ENCODE measurements around the gene UBASH3B.

The UBASH3B gene

DNA sequence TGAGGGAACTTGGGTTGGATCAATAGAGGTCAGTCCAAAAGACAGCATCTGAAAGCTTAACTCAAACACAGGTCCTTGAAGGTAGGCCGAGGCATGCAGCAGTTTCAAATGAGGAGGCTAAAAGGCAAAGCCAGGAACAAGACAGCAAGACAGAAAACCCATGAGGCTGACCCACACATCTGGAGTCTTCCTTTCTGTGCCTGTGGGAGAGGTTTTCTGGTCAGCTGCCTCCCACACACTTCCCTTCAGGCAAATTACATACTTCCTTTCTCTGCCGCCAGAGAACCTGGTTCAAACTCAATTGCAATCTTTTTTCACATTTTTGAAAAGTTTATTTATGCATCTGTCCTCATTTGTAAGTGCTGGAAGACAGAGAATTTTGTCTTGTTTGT, 153.0 kb downstream of the UBASH3B start:
- TF ChIP-seq FOXM1 (IDR thresholded peaks at IDR 0.05; ENCODE audit: borderline replicate concordance, low read depth): no peak
- TF ChIP-seq EP300 (IDR thresholded peaks at IDR 0.05; ENCODE audit: borderline replicate concordance): no peak
- TF ChIP-seq YY1 (IDR thresholded peaks at IDR 0.05; ENCODE audit: low read depth): no peak
- TF ChIP-seq EGR1 (IDR thresholded peaks at IDR 0.05): no peak
- no peak for TF ChIP-seq CEBPB (IDR thresholded peaks at IDR 0.05)
- TF ChIP-seq NFIC (IDR thresholded peaks at IDR 0.05): no peak
- TF ChIP-seq CREB1 (IDR thresholded peaks at IDR 0.05; ENCODE audit: low read depth): no peak
- no peak for TF ChIP-seq RAD21 (IDR thresholded peaks at IDR 0.05; ENCODE audit: low read depth)
- no peak for TF ChIP-seq ZBTB7A (IDR thresholded peaks at IDR 0.05; ENCODE audit: low read depth)

DNA sequence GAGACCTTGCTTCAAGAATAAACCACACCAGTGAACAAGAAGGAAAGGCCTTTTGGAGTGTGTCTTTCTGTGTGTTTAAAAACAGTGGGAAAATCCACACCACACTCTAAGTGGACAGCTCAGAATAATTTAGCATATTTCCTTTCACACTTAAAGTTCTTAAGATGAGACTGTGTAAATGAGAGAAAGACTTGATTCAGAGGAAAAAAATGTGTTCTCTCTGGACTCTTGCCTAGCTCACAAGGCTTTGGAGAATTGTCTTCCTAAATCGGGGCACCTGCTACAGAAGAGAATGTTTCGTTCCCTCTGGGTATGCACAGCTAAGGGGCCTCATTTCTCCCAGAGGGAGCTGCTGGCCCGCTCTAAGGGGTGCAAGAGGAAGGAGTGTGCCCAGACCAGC, 154.3 kb downstream of the UBASH3B start:
- no peak for TF ChIP-seq ZBTB7A (IDR thresholded peaks at IDR 0.05; ENCODE audit: low read depth)
- no peak for TF ChIP-seq CREB1 (IDR thresholded peaks at IDR 0.05; ENCODE audit: low read depth)
- TF ChIP-seq, protein P1, sequence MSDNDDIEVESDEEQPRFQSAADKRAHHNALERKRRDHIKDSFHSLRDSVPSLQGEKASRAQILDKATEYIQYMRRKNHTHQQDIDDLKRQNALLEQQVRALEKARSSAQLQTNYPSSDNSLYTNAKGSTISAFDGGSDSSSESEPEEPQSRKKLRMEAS (IDR thresholded peaks at IDR 0.05): no peak
- TF ChIP-seq, protein P2, sequence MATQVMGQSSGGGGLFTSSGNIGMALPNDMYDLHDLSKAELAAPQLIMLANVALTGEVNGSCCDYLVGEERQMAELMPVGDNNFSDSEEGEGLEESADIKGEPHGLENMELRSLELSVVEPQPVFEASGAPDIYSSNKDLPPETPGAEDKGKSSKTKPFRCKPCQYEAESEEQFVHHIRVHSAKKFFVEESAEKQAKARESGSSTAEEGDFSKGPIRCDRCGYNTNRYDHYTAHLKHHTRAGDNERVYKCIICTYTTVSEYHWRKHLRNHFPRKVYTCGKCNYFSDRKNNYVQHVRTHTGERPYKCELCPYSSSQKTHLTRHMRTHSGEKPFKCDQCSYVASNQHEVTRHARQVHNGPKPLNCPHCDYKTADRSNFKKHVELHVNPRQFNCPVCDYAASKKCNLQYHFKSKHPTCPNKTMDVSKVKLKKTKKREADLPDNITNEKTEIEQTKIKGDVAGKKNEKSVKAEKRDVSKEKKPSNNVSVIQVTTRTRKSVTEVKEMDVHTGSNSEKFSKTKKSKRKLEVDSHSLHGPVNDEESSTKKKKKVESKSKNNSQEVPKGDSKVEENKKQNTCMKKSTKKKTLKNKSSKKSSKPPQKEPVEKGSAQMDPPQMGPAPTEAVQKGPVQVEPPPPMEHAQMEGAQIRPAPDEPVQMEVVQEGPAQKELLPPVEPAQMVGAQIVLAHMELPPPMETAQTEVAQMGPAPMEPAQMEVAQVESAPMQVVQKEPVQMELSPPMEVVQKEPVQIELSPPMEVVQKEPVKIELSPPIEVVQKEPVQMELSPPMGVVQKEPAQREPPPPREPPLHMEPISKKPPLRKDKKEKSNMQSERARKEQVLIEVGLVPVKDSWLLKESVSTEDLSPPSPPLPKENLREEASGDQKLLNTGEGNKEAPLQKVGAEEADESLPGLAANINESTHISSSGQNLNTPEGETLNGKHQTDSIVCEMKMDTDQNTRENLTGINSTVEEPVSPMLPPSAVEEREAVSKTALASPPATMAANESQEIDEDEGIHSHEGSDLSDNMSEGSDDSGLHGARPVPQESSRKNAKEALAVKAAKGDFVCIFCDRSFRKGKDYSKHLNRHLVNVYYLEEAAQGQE (IDR thresholded peaks at IDR 0.05; ENCODE audit: low read depth): no peak
- no peak for TF ChIP-seq EP300 (IDR thresholded peaks at IDR 0.05; ENCODE audit: borderline replicate concordance)
- TF ChIP-seq, protein P3, sequence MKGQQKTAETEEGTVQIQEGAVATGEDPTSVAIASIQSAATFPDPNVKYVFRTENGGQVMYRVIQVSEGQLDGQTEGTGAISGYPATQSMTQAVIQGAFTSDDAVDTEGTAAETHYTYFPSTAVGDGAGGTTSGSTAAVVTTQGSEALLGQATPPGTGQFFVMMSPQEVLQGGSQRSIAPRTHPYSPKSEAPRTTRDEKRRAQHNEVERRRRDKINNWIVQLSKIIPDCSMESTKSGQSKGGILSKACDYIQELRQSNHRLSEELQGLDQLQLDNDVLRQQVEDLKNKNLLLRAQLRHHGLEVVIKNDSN (IDR thresholded peaks at IDR 0.05): no peak
- TF ChIP-seq EGR1 (IDR thresholded peaks at IDR 0.05): no peak
- TF ChIP-seq YY1 (IDR thresholded peaks at IDR 0.05; ENCODE audit: low read depth): no peak
- no peak for TF ChIP-seq NFIC (IDR thresholded peaks at IDR 0.05)
- TF ChIP-seq TCF12 (IDR thresholded peaks at IDR 0.05; ENCODE audit: low read depth): no peak
- TF ChIP-seq TAF1 (IDR thresholded peaks at IDR 0.05; ENCODE audit: low read depth): no peak
- TF ChIP-seq CEBPB (IDR thresholded peaks at IDR 0.05): no peak

DNA sequence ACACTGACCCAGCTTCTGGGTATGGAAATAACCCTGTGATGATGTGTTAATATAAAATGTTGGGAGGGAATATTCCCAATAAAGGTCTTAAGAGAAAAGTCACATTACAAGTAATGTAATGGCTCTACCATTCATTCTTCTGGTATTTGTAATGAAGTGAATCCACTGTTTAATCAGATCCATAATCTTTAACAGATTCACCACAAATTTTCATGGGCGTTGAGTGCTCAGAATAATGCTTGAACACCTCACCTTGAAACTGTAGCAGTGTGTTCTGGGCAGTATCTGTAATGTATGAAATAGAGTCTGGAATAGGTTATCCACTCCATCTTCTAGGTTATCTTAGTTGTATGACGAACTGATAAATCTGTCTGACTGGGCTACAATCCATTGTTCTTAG, 156.2 kb downstream of the UBASH3B start:
- TF ChIP-seq FOXM1 (IDR thresholded peaks at IDR 0.05; ENCODE audit: borderline replicate concordance, low read depth) (no peak), TAF1 (IDR thresholded peaks at IDR 0.05; ENCODE audit: low read depth) (no peak), EP300 (IDR thresholded peaks at IDR 0.05; ENCODE audit: borderline replicate concordance) (no peak), ZBTB7A (IDR thresholded peaks at IDR 0.05; ENCODE audit: low read depth) (no peak)

DNA sequence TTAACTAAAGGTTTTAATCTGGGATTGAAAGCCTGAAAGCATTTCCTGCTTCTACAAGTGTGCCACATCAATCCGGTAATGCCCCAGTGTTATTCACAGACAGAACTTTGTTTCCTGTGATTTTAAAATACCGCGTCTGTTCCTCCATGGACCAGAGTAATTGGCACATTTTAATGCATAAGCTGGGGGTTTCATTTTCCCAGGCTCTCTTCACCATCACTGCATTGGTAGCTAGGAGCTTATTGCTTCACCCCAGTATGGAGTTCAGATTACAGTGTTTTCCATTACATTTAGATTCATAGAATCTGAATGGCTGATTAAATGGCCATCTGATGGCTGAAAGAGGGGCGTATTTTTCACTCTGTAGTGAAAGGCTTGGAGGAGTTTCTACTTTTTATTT, 157.1 kb downstream of the UBASH3B start:
- TF ChIP-seq CREB1 (IDR thresholded peaks at IDR 0.05; ENCODE audit: low read depth) (no peak), YY1 (IDR thresholded peaks at IDR 0.05; ENCODE audit: low read depth) (no peak), TCF12 (IDR thresholded peaks at IDR 0.05; ENCODE audit: low read depth) (no peak), EGR1 (IDR thresholded peaks at IDR 0.05) (no peak), TEAD4 (IDR thresholded peaks at IDR 0.05) (no peak), NFIC (IDR thresholded peaks at IDR 0.05) (no peak), ZBTB7A (IDR thresholded peaks at IDR 0.05; ENCODE audit: low read depth) (no peak), FOXM1 (IDR thresholded peaks at IDR 0.05; ENCODE audit: borderline replicate concordance, low read depth) (no peak), EP300 (IDR thresholded peaks at IDR 0.05; ENCODE audit: borderline replicate concordance) (no peak), RAD21 (IDR thresholded peaks at IDR 0.05; ENCODE audit: low read depth) (no peak), TAF1 (IDR thresholded peaks at IDR 0.05; ENCODE audit: low read depth) (no peak), CEBPB (IDR thresholded peaks at IDR 0.05) (no peak)
- TF ChIP-seq, protein P3 (IDR thresholded peaks at IDR 0.05): no peak

DNA sequence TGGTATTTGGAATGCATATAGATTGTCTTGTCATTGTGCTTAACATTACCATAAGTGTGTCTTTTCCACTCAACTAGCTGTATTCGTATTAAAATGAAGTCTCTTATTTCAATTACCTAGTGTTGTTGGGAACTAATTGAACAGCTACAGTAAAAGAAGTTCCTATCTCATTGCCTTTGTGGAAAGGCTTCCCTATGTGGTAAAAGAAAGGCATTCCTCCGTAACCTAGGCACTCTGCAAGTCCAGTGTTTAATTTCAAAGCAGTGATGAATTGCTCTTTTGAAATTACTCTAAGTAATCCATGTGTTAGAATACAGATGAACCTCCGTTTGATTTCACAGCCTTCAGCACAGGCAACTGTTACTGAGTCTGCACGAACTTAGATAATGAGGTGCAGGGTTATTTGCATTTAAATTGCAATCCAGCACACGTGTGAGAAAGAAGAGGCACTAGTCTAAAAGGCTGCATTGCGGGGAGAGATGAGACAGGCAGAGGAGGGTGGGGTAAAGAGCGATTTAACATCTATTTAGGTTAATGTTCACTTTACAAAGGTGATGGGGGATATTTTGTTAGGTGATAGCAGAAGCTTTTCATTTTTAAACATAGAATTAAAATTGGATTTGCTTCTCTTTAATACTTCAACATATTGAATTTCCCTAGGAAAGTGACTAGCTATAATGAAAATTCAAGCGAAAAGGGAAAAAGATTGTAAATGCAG, 157.8 kb downstream of the UBASH3B start:
- TF ChIP-seq TCF12 (IDR thresholded peaks at IDR 0.05; ENCODE audit: low read depth): no peak
- no peak for TF ChIP-seq EP300 (IDR thresholded peaks at IDR 0.05; ENCODE audit: borderline replicate concordance)
- no peak for TF ChIP-seq RAD21 (IDR thresholded peaks at IDR 0.05; ENCODE audit: low read depth)
- TF ChIP-seq, protein P3 (IDR thresholded peaks at IDR 0.05): no peak
- TF ChIP-seq TAF1 (IDR thresholded peaks at IDR 0.05; ENCODE audit: low read depth): no peak
- TF ChIP-seq CEBPB (IDR thresholded peaks at IDR 0.05): no peak
- no peak for TF ChIP-seq EGR1 (IDR thresholded peaks at IDR 0.05)
- TF ChIP-seq, protein P2 (IDR thresholded peaks at IDR 0.05; ENCODE audit: low read depth): no peak
- no peak for TF ChIP-seq TEAD4 (IDR thresholded peaks at IDR 0.05)

DNA sequence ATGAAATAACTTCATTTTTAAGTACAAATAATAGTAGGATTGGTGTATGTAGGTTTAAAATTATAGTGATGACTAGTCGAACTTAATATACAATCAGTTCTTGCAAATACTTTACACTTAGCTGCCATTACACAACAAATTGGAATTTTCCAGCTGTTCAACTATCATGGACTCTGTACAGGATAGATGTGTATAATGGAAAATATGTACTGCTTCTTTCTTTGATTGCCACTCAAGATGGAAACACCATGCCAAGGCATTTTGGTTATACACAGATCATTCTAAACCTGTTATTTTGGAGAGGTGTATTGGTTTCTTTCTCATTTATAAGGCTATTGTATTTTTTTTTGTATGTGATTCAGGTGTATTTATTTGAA, 158.4 kb downstream of the UBASH3B start:
- TF ChIP-seq, protein P1 (IDR thresholded peaks at IDR 0.05): no peak
- TF ChIP-seq TAF1 (IDR thresholded peaks at IDR 0.05; ENCODE audit: low read depth) (no peak), ZBTB7A (IDR thresholded peaks at IDR 0.05; ENCODE audit: low read depth) (no peak)
